Neural progenitor cell (in vitro differentiated cells): Measurements from ENCODE around the gene HMCN1. TPM values are rescaled to one million over a fixed set of nuclear protein-coding genes. Genes with fewer than 3 reads are reported as not detected.

ENCODE experiments used
- DNase-seq: peaks from one replicate; pipeline ENCODE4 v3.0.0-alpha.2; 2016; ENCODE audit warnings: low spot score
- H2AFZ ChIP-seq: fragments of 200-600 bp; sonication (generic); replicated peaks from 2 replicates; pipeline ENCODE4 v1.6.1; 2016; ENCODE audit warnings: antibody characterized with exemption
- H3F3A ChIP-seq: fragments of 200-600 bp; sonication (generic); 2 replicates; pipeline ENCODE4 v1.6.1; 2016; ENCODE audit warnings: antibody characterized with exemption, low read depth
- H3K27ac ChIP-seq: fragments of 200-600 bp; sonication (generic); 2 replicates; pipeline ENCODE4 v1.5.1; 2016; ENCODE audit warnings: mild to moderate bottlenecking
- H3K27me3 ChIP-seq: fragments of 200-600 bp; sonication (generic); 2 replicates; pipeline ENCODE4 v1.6.1; 2016; ENCODE audit warnings: mild to moderate bottlenecking, moderate library complexity
- H3K36me3 ChIP-seq: fragments of 200-600 bp; sonication (generic); 2 replicates; pipeline ENCODE4 v1.5.1; 2016
- H3K4me1 ChIP-seq: fragments of 200-600 bp; sonication (generic); 2 replicates; pipeline ENCODE4 v1.6.1; 2016; ENCODE audit warnings: mixed run types
- H3K4me2 ChIP-seq: fragments of 200-600 bp; sonication (generic); 2 replicates; pipeline ENCODE4 v1.6.1; 2016
- H3K4me3 ChIP-seq: fragments of 200-600 bp; sonication (generic); 2 replicates; pipeline ENCODE4 v1.5.1; 2016
- H3K79me2 ChIP-seq: fragments of 200-600 bp; sonication (generic); 2 replicates; pipeline ENCODE4 v1.6.1; 2016; ENCODE audit warnings: low read depth
- H3K9ac ChIP-seq: fragments of 200-600 bp; sonication (generic); 2 replicates; pipeline ENCODE4 v1.6.1; 2016
- H3K9me3 ChIP-seq: fragments of 200-600 bp; sonication (generic); 2 replicates; pipeline ENCODE4 v1.5.1; 2016; ENCODE audit warnings: low read depth
- H4K20me1 ChIP-seq: fragments of 200-600 bp; sonication (generic); 2 replicates; pipeline ENCODE4 v1.6.1; 2016; ENCODE audit warnings: low read depth
- H3K27ac Mint-ChIP-seq: 3 replicates; pipeline ENCODE4 v1.8.0; 2021; ENCODE audit warnings: mixed read lengths
- H3K27me3 Mint-ChIP-seq: 2 replicates; pipeline ENCODE4 v1.8.0; 2022; ENCODE audit warnings: low read depth, mild to moderate bottlenecking, inconsistent platforms, moderate library complexity, mixed read lengths; ENCODE audit not compliant: insufficient read depth
- H3K36me3 Mint-ChIP-seq: 3 replicates; pipeline ENCODE4 v1.8.0; 2021; ENCODE audit warnings: mixed read lengths
- H3K4me1 Mint-ChIP-seq: 3 replicates; pipeline ENCODE4 v1.8.0; 2021; ENCODE audit warnings: mixed read lengths
- H3K4me3 Mint-ChIP-seq: 3 replicates; pipeline ENCODE4 v1.8.0; 2021; ENCODE audit warnings: mild to moderate bottlenecking, moderate library complexity, mixed read lengths
- H3K9me3 Mint-ChIP-seq: 3 replicates; pipeline ENCODE4 v1.8.0; 2020; ENCODE audit warnings: mixed read lengths
- EZH2 ChIP-seq: fragments of 200-600 bp; sonication (generic); IDR thresholded peaks from 2 replicates; pipeline ENCODE4 v1.6.1; 2017; ENCODE audit warnings: antibody characterized with exemption, mild to moderate bottlenecking, moderate library complexity
- EZH2phosphoT487 ChIP-seq: fragments of 200-600 bp; sonication (generic); IDR thresholded peaks from 2 replicates; pipeline ENCODE4 v1.6.1; 2017; ENCODE audit warnings: antibody characterized with exemption
- total RNA-seq: library from RNA; depleted of rRNA; stranded (reverse); fragments of >200 nt; gene quantifications from 2 replicates; pipeline ENCODE4 v1.2.3, GENCODE V29; 2015; ENCODE audit warnings: low replicate concordance
- TF ChIP-seq, protein P1 (sequence below): fragments of 200-600 bp; sonication (generic); IDR thresholded peaks from 2 replicates; pipeline ENCODE4 v1.5.1; 2017; ENCODE audit warnings: antibody characterized with exemption, mild to moderate bottlenecking

HMCN1 gene
- total RNA-seq, 1 donor from 2014 or later, result 26.4 TPM

DNA sequence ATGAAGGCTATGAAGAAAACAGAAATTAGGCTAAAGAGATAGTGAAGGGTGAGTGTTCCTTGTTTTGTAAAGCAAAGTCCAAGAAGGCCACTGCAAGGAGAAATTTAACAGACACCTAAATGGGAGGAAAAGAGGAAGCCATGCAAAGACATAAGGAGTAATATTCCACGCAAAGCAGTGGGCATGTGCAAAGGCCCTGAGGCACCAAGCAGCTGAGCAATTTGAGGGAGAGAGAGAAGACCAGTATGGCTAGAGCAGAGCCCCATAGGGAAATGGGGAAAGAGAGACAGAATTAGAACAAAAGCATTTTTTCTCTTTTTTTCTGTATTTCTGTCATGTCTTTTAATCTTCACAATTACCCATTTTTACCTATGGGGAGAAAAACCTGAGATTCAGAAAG is 486.7 kb downstream of the HMCN1 start:
- Histone ChIP-seq H3K27me3 (no peaks in the 10 kb centered on the region), H3K27ac (no peak overlapping the region), H3K9me3 (no peaks in the 10 kb centered on the region), H3K4me3 (no peak overlapping the region), H3K9ac (no peak overlapping the region), H3K4me1 (no peaks in the 10 kb centered on the region), H3F3A (no peaks in the 10 kb centered on the region), H2AFZ (no peak overlapping the region), H3K36me3 (no peaks in the 10 kb centered on the region), H3K79me2 (no peaks in the 10 kb centered on the region), H4K20me1 (no peaks in the 10 kb centered on the region), H3K4me2 (no peak overlapping the region)
- no peak for TF ChIP-seq EZH2
- no peak for TF ChIP-seq EZH2phosphoT487
- TF ChIP-seq, protein P1, sequence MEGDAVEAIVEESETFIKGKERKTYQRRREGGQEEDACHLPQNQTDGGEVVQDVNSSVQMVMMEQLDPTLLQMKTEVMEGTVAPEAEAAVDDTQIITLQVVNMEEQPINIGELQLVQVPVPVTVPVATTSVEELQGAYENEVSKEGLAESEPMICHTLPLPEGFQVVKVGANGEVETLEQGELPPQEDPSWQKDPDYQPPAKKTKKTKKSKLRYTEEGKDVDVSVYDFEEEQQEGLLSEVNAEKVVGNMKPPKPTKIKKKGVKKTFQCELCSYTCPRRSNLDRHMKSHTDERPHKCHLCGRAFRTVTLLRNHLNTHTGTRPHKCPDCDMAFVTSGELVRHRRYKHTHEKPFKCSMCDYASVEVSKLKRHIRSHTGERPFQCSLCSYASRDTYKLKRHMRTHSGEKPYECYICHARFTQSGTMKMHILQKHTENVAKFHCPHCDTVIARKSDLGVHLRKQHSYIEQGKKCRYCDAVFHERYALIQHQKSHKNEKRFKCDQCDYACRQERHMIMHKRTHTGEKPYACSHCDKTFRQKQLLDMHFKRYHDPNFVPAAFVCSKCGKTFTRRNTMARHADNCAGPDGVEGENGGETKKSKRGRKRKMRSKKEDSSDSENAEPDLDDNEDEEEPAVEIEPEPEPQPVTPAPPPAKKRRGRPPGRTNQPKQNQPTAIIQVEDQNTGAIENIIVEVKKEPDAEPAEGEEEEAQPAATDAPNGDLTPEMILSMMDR, result no peak
- Mint-ChIP-seq H3K4me1 (peaks cover 5% of the 10 kb centered on the region), H3K9me3 (peaks cover 3% of the 10 kb centered on the region), H3K27ac (no peak overlapping the region), H3K27me3 (peaks cover 5% of the 10 kb centered on the region), H3K4me3 (no peak overlapping the region), H3K36me3 (no peaks in the 10 kb centered on the region)
- DNase-seq, result no peak

DNA sequence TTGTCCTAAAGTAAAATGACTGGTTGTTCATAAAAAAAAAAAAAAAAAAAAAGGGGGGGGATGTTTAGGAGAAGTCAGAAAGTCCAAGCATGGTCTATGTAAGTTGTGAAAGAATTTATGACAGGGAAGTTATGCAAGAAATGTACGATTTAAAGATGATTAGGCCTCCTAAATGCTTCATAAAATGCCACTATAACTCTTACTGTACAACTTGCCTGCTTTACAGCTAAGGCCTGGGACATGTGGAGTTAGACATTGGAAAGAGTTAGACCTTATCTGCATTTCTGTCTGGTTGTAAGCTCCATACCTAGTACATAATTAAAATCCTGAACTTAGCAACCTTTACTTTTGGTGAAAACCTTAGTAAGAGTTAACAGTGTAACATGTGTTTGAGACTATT is 490.9 kb downstream of the HMCN1 start:
- H3K27ac ChIP-seq, result no peak overlapping the region
- peaks cover 3% of the 10 kb centered on the region for H3K9me3 Mint-ChIP-seq
- no peak overlapping the region for H3K4me3 ChIP-seq
- no peak overlapping the region for H2AFZ ChIP-seq
- H4K20me1 ChIP-seq, result no peaks in the 10 kb centered on the region
- no peak overlapping the region for H3K4me2 ChIP-seq
- H3K4me1 Mint-ChIP-seq, result peaks cover under 1% of the 10 kb centered on the region
- no peak overlapping the region for H3K4me3 Mint-ChIP-seq
- TF ChIP-seq EZH2 (no peak), EZH2phosphoT487 (no peak)
- TF ChIP-seq, protein P1, result no peak
- H3K9ac ChIP-seq, result no peak overlapping the region
- H3K27me3 ChIP-seq, result no peaks in the 10 kb centered on the region
- H3K79me2 ChIP-seq, result no peaks in the 10 kb centered on the region
- no peaks in the 10 kb centered on the region for H3F3A ChIP-seq
- no peaks in the 10 kb centered on the region for H3K36me3 Mint-ChIP-seq
- no peaks in the 10 kb centered on the region for H3K27me3 Mint-ChIP-seq
- DNase-seq, result no peak
- no peaks in the 10 kb centered on the region for H3K36me3 ChIP-seq
- no peak overlapping the region for H3K27ac Mint-ChIP-seq
- no peaks in the 10 kb centered on the region for H3K9me3 ChIP-seq
- H3K4me1 ChIP-seq, result no peaks in the 10 kb centered on the region

DNA sequence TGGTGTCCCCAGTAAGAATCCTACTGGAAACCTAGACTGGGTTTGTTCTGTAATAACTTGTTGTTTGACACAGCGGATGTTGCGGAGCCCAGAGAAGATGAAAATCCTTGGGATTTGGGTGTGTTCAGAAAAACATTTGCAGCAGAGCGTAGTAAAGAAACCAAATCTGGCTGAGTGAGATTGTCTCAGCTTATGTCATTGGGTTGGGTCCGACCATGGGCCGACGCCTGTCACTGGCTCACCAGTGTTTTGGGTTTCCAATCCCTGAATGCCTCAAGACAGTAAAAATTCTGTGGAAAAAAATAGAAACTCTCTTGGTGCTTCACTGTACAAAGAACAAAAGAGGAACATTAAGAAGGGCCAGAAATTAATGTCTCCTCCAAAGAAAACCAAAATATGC is 494.6 kb downstream of the HMCN1 start:
- no peaks in the 10 kb centered on the region for H3K36me3 ChIP-seq
- Mint-ChIP-seq H3K9me3 (no peaks in the 10 kb centered on the region), H3K36me3 (no peaks in the 10 kb centered on the region), H3K4me3 (no peak overlapping the region), H3K27me3 (no peaks in the 10 kb centered on the region), H3K4me1 (no peaks in the 10 kb centered on the region), H3K27ac (no peak overlapping the region)
- H4K20me1 ChIP-seq, result no peaks in the 10 kb centered on the region
- H3K4me1 ChIP-seq, result no peaks in the 10 kb centered on the region
- H3K79me2 ChIP-seq, result no peaks in the 10 kb centered on the region
- H3K4me3 ChIP-seq, result no peak overlapping the region
- no peak overlapping the region for H3K9ac ChIP-seq
- H3K27me3 ChIP-seq, result no peaks in the 10 kb centered on the region
- H2AFZ ChIP-seq, result no peak overlapping the region
- H3K27ac ChIP-seq, result no peak overlapping the region
- no peaks in the 10 kb centered on the region for H3F3A ChIP-seq
- no peak overlapping the region for H3K4me2 ChIP-seq
- DNase-seq, result no peak
- no peaks in the 10 kb centered on the region for H3K9me3 ChIP-seq
- TF ChIP-seq EZH2 (no peak), EZH2phosphoT487 (no peak)
- TF ChIP-seq, protein P1, result no peak
